ENCODE data around the gene C3orf49.
A peak's percentile ranks its signal among the peaks of the same experiment; 100 is the strongest.

Gene C3orf49
- 0 to 0.09 (median 0) reads per million in 4 experiments for total RNA-seq

GRCh38 chr3:63819151-63819398, at the start of gene C3orf49:
C3orf49 (plus strand) TSS chr3:63819299; CDS start chr3:63819472, 173 bp downstream.
- no peak for DNase-seq

GRCh38 chr3:63774781-63775180, 44.3 kb upstream of the C3orf49 start:
- DNase-seq, result no peak

- DNase-seq, result no peak
These were observed 39.9 kb upstream of the C3orf49 start for GRCh38 chr3:63779227-63779626.

- no peak for DNase-seq
These were observed 27.1 kb upstream of the C3orf49 start for GRCh38 chr3:63791974-63792373.

- no peak for DNase-seq
These were observed 23.7 kb upstream of the C3orf49 start for GRCh38 chr3:63795438-63795837.

GRCh38 chr3:63798544-63798943, 20.6 kb upstream of the C3orf49 start:
- no peak for DNase-seq

GRCh38 chr3:63798949-63799348, 20.1 kb upstream of the C3orf49 start:
- DNase-seq, result no peak

GRCh38 chr3:63800097-63800496, 19.0 kb upstream of the C3orf49 start:
- DNase-seq, result no peak

GRCh38 chr3:63803911-63804310, 15.2 kb upstream of the C3orf49 start:
- no peak for DNase-seq

- DNase-seq, result no peak
These were observed 11.0 kb upstream of the C3orf49 start for GRCh38 chr3:63807961-63808565.

GRCh38 chr3:63808633-63809032, 10.5 kb upstream of the C3orf49 start:
- DNase-seq, result no peak

- no peak for DNase-seq
These were observed 9.5 kb upstream of the C3orf49 start for GRCh38 chr3:63809607-63810006.

GRCh38 chr3:63814237-63814636, 4.9 kb upstream of the C3orf49 start:
- no peak for DNase-seq

GRCh38 chr3:63817225-63817624, 1.9 kb upstream of the C3orf49 start:
- DNase-seq, result no peak

GRCh38 chr3:63818282-63819150, 583 bp upstream of the C3orf49 start:
- peak; percentile 24 for DNase-seq

GRCh38 chr3:63824309-63824708, 5.2 kb downstream of the C3orf49 start:
- DNase-seq, result no peak

GRCh38 chr3:63830526-63830925, 11.4 kb downstream of the C3orf49 start:
- DNase-seq, result no peak

- DNase-seq, result no peak
These were observed 13.3 kb downstream of the C3orf49 start for GRCh38 chr3:63832395-63832794.

GRCh38 chr3:63841704-63842103, 22.6 kb downstream of the C3orf49 start:
- DNase-seq, result no peak

GRCh38 chr3:63842127-63842526, 23.0 kb downstream of the C3orf49 start:
- DNase-seq, result no peak

GRCh38 chr3:63845215-63845614, 26.1 kb downstream of the C3orf49 start:
- DNase-seq, result no peak

GRCh38 chr3:63847718-63848450, 28.8 kb downstream of the C3orf49 start:
- no peak for DNase-seq

- no peak for DNase-seq
These were observed 30.1 kb downstream of the C3orf49 start for GRCh38 chr3:63849175-63849574.

GRCh38 chr3:63851287-63851686, 32.2 kb downstream of the C3orf49 start:
- no peak for DNase-seq

Measured in effector CD8-positive, alpha-beta T cell (primary cell).